MCF 10A (cell line): ENCODE measurements around the gene OR1E1. TPM values are rescaled to one million over a fixed set of nuclear protein-coding genes. Genes with fewer than 3 reads are reported as not detected.

Experiments
- total RNA-seq: library from RNA; stranded (reverse); gene quantifications from 2 replicates; pipeline ENCODE4 v1.2.3, GENCODE V29; 2022

OR1E1 gene
- total RNA-seq, 1 experiment from 2014 or later, result not detected

Other genes with a start within 250 kb of the OR1E1 start
- gene OR1A2, start 200.9 kb downstream of the OR1E1 start, total RNA-seq, result not detected in 2 replicates
- not detected in 2 replicates for gene OR1A1, start 190.7 kb downstream of the OR1E1 start, total RNA-seq
- gene OR3A1, start 100.0 kb downstream of the OR1E1 start, total RNA-seq, result not detected in 2 replicates
- not detected in 2 replicates for gene OR3A2, start 12.1 kb downstream of the OR1E1 start, total RNA-seq
- not detected in 2 replicates for gene OR3A3, start 13.0 kb upstream of the OR1E1 start, total RNA-seq
- gene OR1E2, start 35.4 kb upstream of the OR1E1 start, total RNA-seq, result not detected in 2 replicates
- not detected in 2 replicates for gene SPATA22, start 73.4 kb upstream of the OR1E1 start, total RNA-seq
- gene ASPA, start 77.6 kb upstream of the OR1E1 start, total RNA-seq, result 0.54 TPM in 2 replicates
- 4.4 and 5.4 TPM in 2 replicates for gene TRPV3, start 159.4 kb upstream of the OR1E1 start, total RNA-seq
- 2.7 and 5.4 TPM in 2 replicates for gene TRPV1, start 211.0 kb upstream of the OR1E1 start, total RNA-seq
- 6.3 and 8.3 TPM in 2 replicates for gene SHPK, start 237.8 kb upstream of the OR1E1 start, total RNA-seq
- 7.1 and 11.4 TPM in 2 replicates for gene CTNS, start 238.3 kb upstream of the OR1E1 start, total RNA-seq